SK-N-MC (cell line): ENCODE results near the gene CDC42EP5.
A peak's percentile ranks its signal among the peaks of the same experiment; 100 is the strongest.

ENCODE experiments used
- DNase-seq: peaks from one replicate; pipeline ENCODE4 v3.0.0-alpha.2; 2011; ENCODE audit warnings: low read depth, low spot score
- H3K27ac ChIP-seq: fragments of 200-600 bp; sonication (generic); 2 replicates; pipeline ENCODE4 v1.5.1; 2016; ENCODE audit warnings: mixed run types
- H3K36me3 ChIP-seq: fragments of 200-600 bp; sonication (generic); 2 replicates; pipeline ENCODE4 v1.6.1; 2017; ENCODE audit warnings: antibody characterized with exemption, low read length, mixed read lengths; ENCODE audit not compliant: insufficient read depth
- H3K4me3 ChIP-seq: fragments of 200-600 bp; sonication (generic); 2 replicates; pipeline ENCODE4 v1.5.1; 2016
- H3K9ac ChIP-seq: fragments of 200-600 bp; sonication (generic); 2 replicates; pipeline ENCODE4 v1.8.0; 2017; ENCODE audit warnings: mixed run types, mixed read lengths; ENCODE audit not compliant: insufficient read length
- H3K9me3 ChIP-seq: fragments of 200-600 bp; sonication (generic); 2 replicates; pipeline ENCODE4 v1.6.1; 2017; ENCODE audit warnings: low read depth, mild to moderate bottlenecking, antibody characterized with exemption, low read length, moderate library complexity, mixed read lengths
- EZH2 ChIP-seq: fragments of 200-600 bp; sonication (generic); IDR thresholded peaks from one replicate; pipeline ENCODE4 v1.6.1; 2017; ENCODE audit warnings: antibody characterized with exemption
- FOXP2 ChIP-seq: optimal IDR thresholded peaks from 2 replicates; pipeline ENCODE3; 2011; ENCODE audit warnings: mild to moderate bottlenecking, moderate library complexity; ENCODE audit not compliant: insufficient read depth; ENCODE audit errors: extremely low read length, control extremely low read depth
- POLR2AphosphoS5 ChIP-seq: IDR thresholded peaks from 2 replicates; pipeline ENCODE4 v1.6.1; 2012; ENCODE audit warnings: mild to moderate bottlenecking, low read depth, low read length, borderline replicate concordance

Gene CDC42EP5

GRCh38 chr19:54464630-54465425, 8.3 kb downstream of the CDC42EP5 start:
- TF ChIP-seq POLR2AphosphoS5 (no peak; the same call in 1 of the 2 replicates), EZH2 (no peak), FOXP2 (no peak)
- DNase-seq, result no peak
- no peaks in the 10 kb centered on the region for H3K9me3 ChIP-seq
- peaks cover 15% of the 10 kb centered on the region for H3K36me3 ChIP-seq
- peak overlapping the region; percentile 59 for H3K9ac ChIP-seq
- H3K4me3 ChIP-seq, result peak overlapping the region; percentile 90
- peak overlapping the region; percentile 80 for H3K27ac ChIP-seq

DNA sequence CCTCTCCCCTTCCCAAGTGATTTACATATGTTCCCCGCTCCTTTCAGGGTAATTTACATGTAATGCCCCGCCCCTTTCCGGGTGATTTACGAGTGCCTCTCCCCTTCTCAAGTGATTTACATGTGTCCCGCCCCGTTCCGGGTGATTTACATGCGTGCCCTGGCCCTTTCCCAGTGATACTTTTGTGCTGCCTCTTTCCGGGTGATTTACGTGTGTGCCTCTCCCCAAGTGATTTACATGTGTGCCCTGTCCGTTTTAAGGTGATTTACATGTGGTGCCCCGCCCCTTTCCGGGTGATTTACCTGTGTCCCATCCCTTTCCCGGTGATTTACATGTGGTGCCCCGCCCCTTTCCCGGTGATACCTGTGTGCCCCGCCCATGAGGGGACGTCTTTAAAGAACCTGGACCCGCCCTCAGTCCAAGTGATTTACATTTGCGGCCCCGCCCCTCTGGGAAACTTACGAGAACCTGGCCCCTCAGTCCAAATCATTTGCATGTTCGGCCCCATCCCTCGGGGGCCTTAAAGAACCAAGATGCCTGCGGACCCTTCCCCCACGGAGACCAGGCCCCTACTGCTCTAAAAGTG, 9.0 kb downstream of the CDC42EP5 start:
- Histone ChIP-seq H3K27ac (peak overlapping the region; percentile 80), H3K9me3 (no peaks in the 10 kb centered on the region), H3K9ac (peak overlapping the region; percentile 59), H3K36me3 (peaks cover 21% of the 10 kb centered on the region), H3K4me3 (peak overlapping the region; percentile 90)
- DNase-seq, result no peak
- TF ChIP-seq POLR2AphosphoS5 (no peak; the same call in 1 of the 2 replicates), FOXP2 (peak; percentile 16)

GRCh38 chr19:54463531-54464043, 9.5 kb downstream of the CDC42EP5 start, which contains the start of gene LENG9:
LENG9 (minus strand) TSS chr19:54463778; CDS start chr19:54463526, 252 bp downstream.
- H3K9me3 ChIP-seq, result no peaks in the 10 kb centered on the region
- peak; percentile 98 for DNase-seq
- peak; percentile 66 for TF ChIP-seq FOXP2
- no peak for TF ChIP-seq EZH2
- TF ChIP-seq POLR2AphosphoS5, result peak; percentile 90

DNA sequence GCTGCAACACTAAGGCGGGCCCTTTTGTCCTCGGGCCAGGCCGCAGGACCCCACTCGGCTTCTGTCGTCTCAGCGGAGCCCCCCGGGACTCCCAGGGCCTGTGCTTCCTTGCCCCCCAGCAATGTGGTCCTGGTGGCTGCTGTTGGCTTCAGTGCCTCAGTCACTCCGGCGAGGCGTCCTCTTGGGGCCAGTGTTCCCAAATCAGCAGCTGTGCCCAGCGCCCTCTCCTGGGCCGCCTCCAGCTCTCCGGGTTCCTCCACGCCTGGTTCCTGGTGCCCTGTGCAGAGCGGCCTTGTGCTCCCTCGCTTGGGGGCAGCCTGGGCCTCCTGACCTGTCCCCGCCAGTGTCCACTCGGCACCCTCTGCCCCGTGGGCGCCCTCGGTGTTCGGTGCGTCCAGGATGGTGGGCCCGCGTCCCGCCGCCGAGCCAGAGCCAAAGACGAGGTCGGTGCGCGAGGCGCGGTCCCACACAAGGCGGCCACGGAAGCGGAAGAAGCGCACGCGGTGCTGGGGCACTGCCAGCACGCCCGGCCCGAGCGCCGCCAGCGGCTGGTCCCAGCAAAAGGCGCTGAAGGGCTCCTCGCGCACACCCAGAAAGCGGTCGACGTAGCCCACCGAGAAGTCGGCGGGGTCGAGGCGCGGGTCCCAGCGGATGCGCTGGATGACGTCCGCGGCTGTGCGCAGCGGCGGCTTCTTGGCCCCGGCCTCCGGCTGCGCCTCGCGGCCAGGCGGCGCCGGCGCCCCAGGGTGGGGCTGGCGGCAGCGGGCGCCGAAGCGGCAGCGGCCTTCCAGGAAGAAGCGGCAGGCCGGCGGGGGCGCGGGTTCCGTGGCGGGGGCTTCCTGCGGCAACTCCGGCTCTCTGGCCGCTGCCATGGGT, 10.2 kb downstream of the CDC42EP5 start:
- TF ChIP-seq POLR2AphosphoS5, result peak; percentile 51
- TF ChIP-seq FOXP2, result no peak
- H3K4me3 ChIP-seq, result peak overlapping the region; percentile 90
- H3K27ac ChIP-seq, result peak overlapping the region; percentile 88
- no peak for DNase-seq
- peaks cover 33% of the 10 kb centered on the region for H3K36me3 ChIP-seq
- H3K9ac ChIP-seq, result peak overlapping the region; percentile 88
- no peaks in the 10 kb centered on the region for H3K9me3 ChIP-seq

More at GRCh38 chr19:54463531-54464043, 9.5 kb downstream of the CDC42EP5 start, which contains the start of gene LENG9:
- Histone ChIP-seq H3K4me3 (peak within 1 kb of the TSS; percentile 90), H3K9ac (peak within 1 kb of the TSS; percentile 88), H3K27ac (peak within 1 kb of the TSS; percentile 88), H3K36me3 (peaks cover 26% of the 10 kb centered on the region)

GRCh38 chr19:54462047-54462654, 10.9 kb downstream of the CDC42EP5 start:
- peak overlapping the region; percentile 88 for H3K9ac ChIP-seq
- TF ChIP-seq FOXP2 (no peak), EZH2 (no peak), POLR2AphosphoS5 (no peak; the same call in 1 of the 2 replicates)

DNA sequence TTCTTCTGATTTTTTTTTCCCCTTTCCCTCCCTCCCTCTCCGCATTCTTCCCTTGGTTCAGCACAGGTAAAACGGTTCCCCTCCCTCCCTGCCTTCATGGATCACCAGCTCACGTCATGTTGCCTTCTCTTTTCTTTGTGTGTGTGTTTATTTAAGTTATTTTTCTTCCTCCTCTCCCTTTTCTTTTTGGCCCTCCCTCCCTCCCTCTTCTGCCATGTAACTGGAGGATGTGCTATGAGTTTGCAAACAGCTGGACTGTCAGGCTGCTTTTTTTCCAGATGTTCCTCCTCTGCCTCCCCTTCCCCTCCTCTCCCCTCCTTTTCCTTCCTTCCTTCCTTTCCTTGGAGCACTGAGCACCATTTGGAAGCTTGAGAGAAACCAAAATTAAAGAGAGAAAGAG, 11.5 kb downstream of the CDC42EP5 start:
- TF ChIP-seq EZH2 (no peak), POLR2AphosphoS5 (no peak), FOXP2 (no peak)
- no peak for DNase-seq
- H3K36me3 ChIP-seq, result peaks cover 46% of the 10 kb centered on the region
- no peaks in the 10 kb centered on the region for H3K9me3 ChIP-seq
- peak overlapping the region; percentile 90 for H3K4me3 ChIP-seq
- peak overlapping the region; percentile 88 for H3K27ac ChIP-seq
- peak overlapping the region; percentile 88 for H3K9ac ChIP-seq

More at GRCh38 chr19:54462047-54462654, 10.9 kb downstream of the CDC42EP5 start:
- Histone ChIP-seq H3K27ac (peak overlapping the region; percentile 88), H3K4me3 (peak overlapping the region; percentile 90), H3K9me3 (no peaks in the 10 kb centered on the region), H3K36me3 (peaks cover 41% of the 10 kb centered on the region)
- DNase-seq, result no peak

- Histone ChIP-seq H3K27ac (peak overlapping the region; percentile 88), H3K4me3 (peak overlapping the region; percentile 90), H3K36me3 (peaks cover 50% of the 10 kb centered on the region), H3K9ac (no peak overlapping the region), H3K9me3 (no peaks in the 10 kb centered on the region)
- DNase-seq, result no peak
- no peak for TF ChIP-seq EZH2
- no peak for TF ChIP-seq POLR2AphosphoS5
- TF ChIP-seq FOXP2, result no peak
Observed at GRCh38 chr19:54461210-54461609, 11.9 kb downstream of the CDC42EP5 start.
